AG04450 (cell line): ENCODE data around the gene TBL1XR1. TPM values are rescaled to one million over a fixed set of nuclear protein-coding genes. Genes with fewer than 3 reads are reported as not detected.

ENCODE experiments used
- CTCF ChIA-PET: fragments of 300-600, 350-600 bp; formaldehyde crosslinking; extraction: SDS; loops from one replicate; lab custom pipeline; 2022; ENCODE audit warnings: antibody characterized with exemption, inconsistent platforms; lab: Charles Lee
- POLR2A ChIA-PET: fragments of 350-600 bp; formaldehyde crosslinking; extraction: SDS; loops from one replicate; lab custom pipeline; 2021; ENCODE audit warnings: antibody characterized with exemption, inconsistent platforms; lab: Yijun Ruan, JAX
- DNase-seq: peaks from one replicate; pipeline ENCODE4 v3.0.0-alpha.2; 2011; ENCODE audit warnings: low read depth, low spot score
- H3K27ac ChIP-seq: one replicate; pipeline ENCODE4 v1.5.1; 2012; ENCODE audit warnings: low read depth, low read length, control low read depth
- H3K27me3 ChIP-seq: one replicate; pipeline ENCODE4 v1.6.0; 2012; ENCODE audit warnings: low read length; ENCODE audit not compliant: control insufficient read depth, insufficient read depth
- H3K4me3 ChIP-seq: 2 replicates; pipeline ENCODE4 v1.5.1; 2011; ENCODE audit warnings: mild to moderate bottlenecking, low read depth, low read length, control low read depth
- H3K9me3 ChIP-seq: 2 replicates; pipeline ENCODE4 v1.5.1; 2012; ENCODE audit warnings: low read length; ENCODE audit not compliant: control insufficient read depth, insufficient read depth
- CTCF ChIP-seq: IDR thresholded peaks from 2 replicates; pipeline ENCODE4 v1.5.1; 2011; ENCODE audit warnings: low read depth, low read length, control low read depth, inconsistent platforms
- polyA plus RNA-seq: library from polyadenylated mRNA; depleted of rRNA; stranded (reverse); fragments of >200 nt; gene quantifications from 2 replicates; pipeline ENCODE4 v1.2.3, GENCODE V29; 2011

The TBL1XR1 gene
- polyA plus RNA-seq, 1 experiment, result 207 TPM

GRCh38 chr3:177034832-177035475, 162.3 kb downstream of the TBL1XR1 start:
- H3K4me3 ChIP-seq, result no peak overlapping the region
- DNase-seq, result no peak
- H3K27ac ChIP-seq, result no peak overlapping the region
- H3K9me3 ChIP-seq, result no peaks in the 10 kb centered on the region
- H3K27me3 ChIP-seq, result no peaks in the 10 kb centered on the region
- POLR2A ChIA-PET, result no interaction called here
- CTCF ChIA-PET, result interaction anchor here (0.6 to 0.8 kb wide), 3 partner anchors 150 to 1350 kb away, joined by 3 to 6 read pairs (median 6); no protein-coding TSS in a partner anchor
- no peak for TF ChIP-seq CTCF

DNA sequence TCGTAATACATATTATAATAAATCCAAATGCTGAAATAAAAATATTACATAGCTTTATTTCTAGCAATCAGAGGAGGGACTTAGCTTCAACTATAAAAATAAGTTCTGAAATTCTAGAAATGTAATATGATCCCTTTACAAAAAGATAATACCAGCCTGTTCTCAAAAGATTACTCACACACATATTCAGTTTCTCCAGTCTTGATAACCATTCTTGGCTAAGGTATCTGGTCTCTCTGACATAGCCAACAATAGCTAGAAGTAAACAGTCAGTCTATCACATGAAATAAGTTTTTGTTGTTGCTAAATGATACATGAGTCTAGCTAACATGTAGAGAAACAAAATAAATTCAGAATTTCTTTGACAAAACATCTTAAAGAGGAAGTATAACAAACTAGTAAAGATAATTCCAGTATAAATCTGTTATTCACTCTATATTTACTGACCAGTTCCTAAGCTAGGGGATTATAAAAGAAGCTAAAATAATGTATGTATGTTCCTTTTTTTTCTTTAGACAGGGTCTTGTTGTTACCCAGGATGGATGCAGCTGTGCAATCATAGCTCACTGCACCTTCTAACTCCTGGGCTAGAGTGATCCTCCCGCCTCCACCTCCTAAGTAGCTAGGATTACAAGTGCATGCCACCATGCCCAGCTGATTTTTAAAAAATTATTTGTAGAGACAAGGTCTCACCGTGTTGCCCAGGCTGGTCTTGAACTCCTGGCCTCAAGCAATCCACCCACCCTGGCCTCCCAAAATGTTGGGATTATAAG, 170.6 kb downstream of the TBL1XR1 start:
- TF ChIP-seq CTCF, result no peak
- Histone ChIP-seq H3K27me3 (no peaks in the 10 kb centered on the region), H3K9me3 (no peaks in the 10 kb centered on the region), H3K4me3 (no peak overlapping the region), H3K27ac (no peak overlapping the region)
- ChIA-PET CTCF (interaction anchor here (0.6 to 1.6 kb wide), 4 partner anchors 88 to 1358 kb away, joined by 3 to 4 read pairs (median 4); no protein-coding TSS in a partner anchor), POLR2A (no interaction called here)
- DNase-seq, result no peak

- TF ChIP-seq CTCF, result no peak
- Histone ChIP-seq H3K9me3 (no peaks in the 10 kb centered on the region), H3K27me3 (no peaks in the 10 kb centered on the region), H3K4me3 (no peak overlapping the region), H3K27ac (no peak overlapping the region)
- ChIA-PET POLR2A (no interaction called here), CTCF (no interaction called here)
- DNase-seq, result no peak
Measured at GRCh38 chr3:177015881-177016280, 181.4 kb downstream of the TBL1XR1 start.

DNA sequence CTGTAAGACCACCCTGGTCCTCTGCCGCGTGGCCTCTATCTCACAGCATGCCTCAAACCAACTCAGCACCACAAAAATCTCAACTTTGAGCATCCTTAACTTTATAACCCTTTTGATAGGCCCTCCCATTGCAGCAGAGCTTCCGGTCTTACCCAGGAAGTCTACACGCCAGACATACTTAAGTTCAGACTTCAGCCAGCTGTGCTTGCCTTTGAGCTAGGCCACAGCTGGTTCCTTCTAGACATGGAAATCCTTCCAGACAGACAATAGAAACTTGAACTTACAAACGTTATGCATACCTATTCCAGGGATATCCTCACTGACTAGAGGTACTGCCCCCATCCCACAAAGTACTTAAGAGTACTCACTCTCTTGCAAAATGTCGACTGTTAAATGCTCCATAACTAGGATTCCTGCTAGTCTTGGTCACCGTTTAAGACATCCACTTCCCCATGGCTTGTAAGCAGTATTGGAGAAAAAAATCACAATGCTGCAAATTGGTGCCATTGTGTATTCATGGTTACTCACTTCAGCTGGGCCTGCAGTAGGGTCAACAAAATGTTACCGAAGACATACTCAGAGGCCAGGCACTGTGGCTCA, 183.5 kb downstream of the TBL1XR1 start:
- Histone ChIP-seq H3K9me3 (no peaks in the 10 kb centered on the region), H3K4me3 (no peak overlapping the region), H3K27me3 (no peaks in the 10 kb centered on the region), H3K27ac (no peak overlapping the region)
- no peak for DNase-seq
- no peak for TF ChIP-seq CTCF
- ChIA-PET CTCF (interaction anchor here (0.7 kb wide), 1 partner anchor 1372 kb away, joined by 3 read pairs; no protein-coding TSS in a partner anchor), POLR2A (no interaction called here)
